Gastrocnemius medialis (tissue), 4 donors: Measurements from ENCODE around the gene NCOA6. TPM values are rescaled to one million over a fixed set of nuclear protein-coding genes. Genes with fewer than 3 reads are reported as not detected.

Experiments used
- ATAC-seq, 2 donors: fragments of 150-250 bp; one replicate each; pipeline ENCODE4 v1.9.1; 2016
- DNase-seq, 2 donors: peaks; one replicate each; pipeline ENCODE4 v3.0.0-alpha.2; 2019
- H3K27ac ChIP-seq, 4 donors: fragments of 200-600 bp; sonication (generic); 1 replicate in 1 of 4; 2 replicates in 3 of 4; pipeline ENCODE4 v1.5.1; 2016 to 2018; ENCODE audit warnings: mild to moderate bottlenecking in 2 of 4, moderate library complexity in 1 of 4
- H3K27me3 ChIP-seq, 3 donors: fragments of 200-600 bp; sonication (generic) in 2 of 3; 1 replicate in 1 of 3; 2 replicates in 2 of 3; pipeline versions ENCODE4 v1.5.1 to v1.6.0; 2016 to 2019; ENCODE audit warnings: mild to moderate bottlenecking in 1 of 3, moderate library complexity in 1 of 3
- H3K36me3 ChIP-seq, 2 donors: fragments of 200-600 bp; sonication (generic) in 1 of 2; one replicate each; pipeline ENCODE4 v1.5.1; 2017 to 2018
- H3K4me1 ChIP-seq, 2 donors: fragments of 200-600 bp; sonication (generic) in 1 of 2; one replicate each; pipeline ENCODE4 v1.5.1; 2016 to 2017; ENCODE audit warnings: mild to moderate bottlenecking in 2 of 2
- H3K4me3 ChIP-seq, 4 donors: fragments of 200-600 bp; sonication (generic) in 3 of 4; 1 replicate in 1 of 4; 2 replicates in 3 of 4; pipeline ENCODE4 v1.5.1; 2016 to 2019; ENCODE audit warnings: mild to moderate bottlenecking in 2 of 4
- H3K9me3 ChIP-seq, 3 donors: fragments of 200-600 bp; sonication (generic) in 2 of 3; 1 replicate in 1 of 3; 2 replicates in 2 of 3; pipeline ENCODE4 v1.5.1; 2016 to 2019
- CTCF ChIP-seq, 5 experiments: fragments of 450-650 bp in 3 of 5; fragments of 200-600 bp in 2 of 5; sonication (generic) in 2 of 5; IDR thresholded peaks in 4 of 5; conservative IDR thresholded peaks in 1 of 5; 1 replicate in 4 of 5; 2 replicates in 1 of 5; pipeline ENCODE4 v1.5.1; 2016 to 2019; ENCODE audit warnings: antibody characterized with exemption in 5 of 5, mild to moderate bottlenecking in 3 of 5, moderate library complexity in 3 of 5
- POLR2A ChIP-seq, 2 donors: fragments of 450-650 bp; IDR thresholded peaks; one replicate each; pipeline ENCODE4 v1.6.1; 2017; ENCODE audit warnings: antibody characterized with exemption in 2 of 2, mild to moderate bottlenecking in 2 of 2, moderate library complexity in 2 of 2
- in situ Hi-C, 4 donors: fragments of 200-750 bp; cut with MboI; loops; one replicate each; pipeline versions ENCODE4 v1.15.0 to v1.8.0; 2017; ENCODE audit warnings: low sequenced_read_pairs in 4 of 4
- intact Hi-C: fragments of 100-400 bp; cut with DNase I; formaldehyde crosslinking; loops from one replicate; pipeline ENCODE4 v1.15.1; 2023; ENCODE audit warnings: low total_unique reads
- total RNA-seq, 4 donors: library from RNA; depleted of rRNA; stranded (reverse); fragments of >200 nt; gene quantifications; one replicate each; pipeline versions ENCODE4 v1.1.0 to v1.2.3, GENCODE V29; 2016

Gene NCOA6
- total RNA-seq, 4 donors from 2014 or later = 10.9 to 12.7 (median 11.6) TPM

- Histone ChIP-seq H3K4me1 (peaks cover 8 to 12% of the 10 kb centered on the region in 2 donors), H3K4me3 (no peak overlapping the region), H3K27me3 (no peaks in the 10 kb centered on the region), H3K9me3 (no peaks in the 10 kb centered on the region), H3K27ac (no peak overlapping the region), H3K36me3 (peaks cover 0 to 47% of the 10 kb centered on the region in 2 donors)
- intact Hi-C loops = loop anchor here (10.0 kb wide), 1 partner anchor 458 kb away; no protein-coding TSS in a partner anchor
- no peak for DNase-seq
- TF ChIP-seq CTCF (IDR thresholded peaks at IDR 0.05 in 4 of 5, conservative IDR thresholded peaks at IDR 0.05 in 1 of 5) = no peak
- TF ChIP-seq POLR2A (IDR thresholded peaks at IDR 0.05) = no peak
- in situ Hi-C loops = loop anchor here (10.0 to 25.0 kb wide), 3 partner anchors 185 to 460 kb away; partner anchors contain the start of gene AHCY (in 2 of the 4)
- ATAC-seq = no peak
These were observed 53.0 kb downstream of the NCOA6 start for GRCh38 chr20:34772437-34772836.

GRCh38 chr20:34771680-34772081 is 53.8 kb downstream of the NCOA6 start:
- Histone ChIP-seq H3K9me3 (no peaks in the 10 kb centered on the region), H3K27ac (peak overlapping the region; percentile 46 to 59 (median 51)), H3K4me1 (peaks cover 8 to 12% of the 10 kb centered on the region in 2 donors), H3K36me3 (peaks cover 0 to 55% of the 10 kb centered on the region in 2 donors), H3K4me3 (no peak overlapping the region), H3K27me3 (no peaks in the 10 kb centered on the region)
- DNase-seq = no peak
- intact Hi-C loops = loop anchor here (10.0 kb wide), 1 partner anchor 457 kb away; no protein-coding TSS in a partner anchor
- in situ Hi-C loops = loop anchor here (10.0 to 25.0 kb wide), 3 partner anchors 184 to 459 kb away; partner anchors contain the start of gene AHCY (in 2 of the 4)
- peak; percentile 42 to 49 for ATAC-seq
- no peak for TF ChIP-seq CTCF (IDR thresholded peaks at IDR 0.05 in 4 of 5, conservative IDR thresholded peaks at IDR 0.05 in 1 of 5)
- no peak for TF ChIP-seq POLR2A (IDR thresholded peaks at IDR 0.05)

GRCh38 chr20:34768096-34768495 is 57.4 kb downstream of the NCOA6 start:
- H3K9me3 ChIP-seq = no peaks in the 10 kb centered on the region
- no peak overlapping the region for H3K4me3 ChIP-seq
- peaks cover 0 to 68% of the 10 kb centered on the region in 2 donors for H3K36me3 ChIP-seq
- intact Hi-C loops = no loop called here
- H3K4me1 ChIP-seq = peaks cover 8 to 9% of the 10 kb centered on the region in 2 donors
- ATAC-seq (no peak), DNase-seq (no peak)
- no peaks in the 10 kb centered on the region for H3K27me3 ChIP-seq
- TF ChIP-seq POLR2A (IDR thresholded peaks at IDR 0.05) (no peak), CTCF (IDR thresholded peaks at IDR 0.05 in 4 of 5, conservative IDR thresholded peaks at IDR 0.05 in 1 of 5) (no peak)
- in situ Hi-C loops = loop anchor here (5.0 to 25.0 kb wide), 3 partner anchors 181 to 456 kb away; partner anchors contain the start of gene AHCY (in 2 of the 4)
- H3K27ac ChIP-seq = no peak overlapping the region

GRCh38 chr20:34762031-34762555 is 63.4 kb downstream of the NCOA6 start:
- no peak for ATAC-seq
- Histone ChIP-seq H3K4me3 (no peak overlapping the region), H3K36me3 (peaks cover 6 to 93% of the 10 kb centered on the region in 2 donors), H3K9me3 (no peaks in the 10 kb centered on the region), H3K27me3 (no peaks in the 10 kb centered on the region), H3K27ac (no peak overlapping the region), H3K4me1 (no peaks in the 10 kb centered on the region)
- TF ChIP-seq CTCF (IDR thresholded peaks at IDR 0.05 in 4 of 5, conservative IDR thresholded peaks at IDR 0.05 in 1 of 5) = no peak
- TF ChIP-seq POLR2A (IDR thresholded peaks at IDR 0.05) = no peak
- in situ Hi-C loops = loop anchor here (25.0 kb wide), 2 partner anchors 175 to 450 kb away; partner anchors contain the start of gene AHCY (in 2 of the 4)
- DNase-seq = no peak
- intact Hi-C loops = no loop called here
